ENCODE measurements around the gene CRYBG2. TPM values are rescaled to one million over a fixed set of nuclear protein-coding genes. Genes with fewer than 3 reads are reported as not detected.

Gene CRYBG2
- polyA plus RNA-seq, 1 donor from 2014 or later: 2.5 TPM

GRCh38 chr1:26283279-26283853, 70.6 kb downstream of the CRYBG2 start:
- TF ChIP-seq, protein P1, sequence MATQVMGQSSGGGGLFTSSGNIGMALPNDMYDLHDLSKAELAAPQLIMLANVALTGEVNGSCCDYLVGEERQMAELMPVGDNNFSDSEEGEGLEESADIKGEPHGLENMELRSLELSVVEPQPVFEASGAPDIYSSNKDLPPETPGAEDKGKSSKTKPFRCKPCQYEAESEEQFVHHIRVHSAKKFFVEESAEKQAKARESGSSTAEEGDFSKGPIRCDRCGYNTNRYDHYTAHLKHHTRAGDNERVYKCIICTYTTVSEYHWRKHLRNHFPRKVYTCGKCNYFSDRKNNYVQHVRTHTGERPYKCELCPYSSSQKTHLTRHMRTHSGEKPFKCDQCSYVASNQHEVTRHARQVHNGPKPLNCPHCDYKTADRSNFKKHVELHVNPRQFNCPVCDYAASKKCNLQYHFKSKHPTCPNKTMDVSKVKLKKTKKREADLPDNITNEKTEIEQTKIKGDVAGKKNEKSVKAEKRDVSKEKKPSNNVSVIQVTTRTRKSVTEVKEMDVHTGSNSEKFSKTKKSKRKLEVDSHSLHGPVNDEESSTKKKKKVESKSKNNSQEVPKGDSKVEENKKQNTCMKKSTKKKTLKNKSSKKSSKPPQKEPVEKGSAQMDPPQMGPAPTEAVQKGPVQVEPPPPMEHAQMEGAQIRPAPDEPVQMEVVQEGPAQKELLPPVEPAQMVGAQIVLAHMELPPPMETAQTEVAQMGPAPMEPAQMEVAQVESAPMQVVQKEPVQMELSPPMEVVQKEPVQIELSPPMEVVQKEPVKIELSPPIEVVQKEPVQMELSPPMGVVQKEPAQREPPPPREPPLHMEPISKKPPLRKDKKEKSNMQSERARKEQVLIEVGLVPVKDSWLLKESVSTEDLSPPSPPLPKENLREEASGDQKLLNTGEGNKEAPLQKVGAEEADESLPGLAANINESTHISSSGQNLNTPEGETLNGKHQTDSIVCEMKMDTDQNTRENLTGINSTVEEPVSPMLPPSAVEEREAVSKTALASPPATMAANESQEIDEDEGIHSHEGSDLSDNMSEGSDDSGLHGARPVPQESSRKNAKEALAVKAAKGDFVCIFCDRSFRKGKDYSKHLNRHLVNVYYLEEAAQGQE (IDR thresholded peaks at IDR 0.05; ENCODE audit: borderline replicate concordance): no peak
- TF ChIP-seq MXI1 (conservative IDR thresholded peaks at IDR 0.05; ENCODE audit: poor library complexity, severe bottlenecking): no peak
- TF ChIP-seq POLR2AphosphoS5 (IDR thresholded peaks at IDR 0.05): no peak
- TF ChIP-seq, protein P2, sequence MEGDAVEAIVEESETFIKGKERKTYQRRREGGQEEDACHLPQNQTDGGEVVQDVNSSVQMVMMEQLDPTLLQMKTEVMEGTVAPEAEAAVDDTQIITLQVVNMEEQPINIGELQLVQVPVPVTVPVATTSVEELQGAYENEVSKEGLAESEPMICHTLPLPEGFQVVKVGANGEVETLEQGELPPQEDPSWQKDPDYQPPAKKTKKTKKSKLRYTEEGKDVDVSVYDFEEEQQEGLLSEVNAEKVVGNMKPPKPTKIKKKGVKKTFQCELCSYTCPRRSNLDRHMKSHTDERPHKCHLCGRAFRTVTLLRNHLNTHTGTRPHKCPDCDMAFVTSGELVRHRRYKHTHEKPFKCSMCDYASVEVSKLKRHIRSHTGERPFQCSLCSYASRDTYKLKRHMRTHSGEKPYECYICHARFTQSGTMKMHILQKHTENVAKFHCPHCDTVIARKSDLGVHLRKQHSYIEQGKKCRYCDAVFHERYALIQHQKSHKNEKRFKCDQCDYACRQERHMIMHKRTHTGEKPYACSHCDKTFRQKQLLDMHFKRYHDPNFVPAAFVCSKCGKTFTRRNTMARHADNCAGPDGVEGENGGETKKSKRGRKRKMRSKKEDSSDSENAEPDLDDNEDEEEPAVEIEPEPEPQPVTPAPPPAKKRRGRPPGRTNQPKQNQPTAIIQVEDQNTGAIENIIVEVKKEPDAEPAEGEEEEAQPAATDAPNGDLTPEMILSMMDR (IDR thresholded peaks at IDR 0.05; ENCODE audit: poor library complexity, severe bottlenecking): no peak
- TF ChIP-seq TAF1 (IDR thresholded peaks at IDR 0.05; ENCODE audit: low read depth): no peak
- TF ChIP-seq EZH2 (IDR thresholded peaks at IDR 0.05; ENCODE audit: borderline replicate concordance, insufficient read depth, low read length, poor library complexity, severe bottlenecking): no peak
- TF ChIP-seq SMC3 (conservative IDR thresholded peaks at IDR 0.05; ENCODE audit: poor library complexity): no peak
- no peak for TF ChIP-seq EP300 (conservative IDR thresholded peaks at IDR 0.05; ENCODE audit: poor library complexity, severe bottlenecking)
- no peak for TF ChIP-seq RAD21 (conservative IDR thresholded peaks at IDR 0.05)
- Histone ChIP-seq H3K9me2 (ENCODE audit: insufficient read depth, low read length) (no peaks in the 10 kb centered on the region), H3K27me3 (ENCODE audit: insufficient read depth, low read depth, low read length) (no peaks in the 10 kb centered on the region), H3K27ac (ENCODE audit: low read length) (no peak overlapping the region), H3K9ac (ENCODE audit: low read length) (no peak overlapping the region), H3K36me3 (ENCODE audit: insufficient read depth, low read length) (no peaks in the 10 kb centered on the region), H3F3A (ENCODE audit: insufficient read depth, low read length, poor library complexity, severe bottlenecking) (no peaks in the 10 kb centered on the region), H3K4me3 (ENCODE audit: low read length) (no peak overlapping the region), H3K9me3 (ENCODE audit: low read length) (no peaks in the 10 kb centered on the region), H4K20me1 (ENCODE audit: insufficient read depth) (no peaks in the 10 kb centered on the region), H3K79me2 (replicated peaks; ENCODE audit: insufficient read depth, low read length) (peaks cover 5% of the 10 kb centered on the region), H2AFZ (ENCODE audit: low read depth, low read length) (no peak overlapping the region), H3K4me2 (ENCODE audit: low read length) (no peak overlapping the region)

DNA sequence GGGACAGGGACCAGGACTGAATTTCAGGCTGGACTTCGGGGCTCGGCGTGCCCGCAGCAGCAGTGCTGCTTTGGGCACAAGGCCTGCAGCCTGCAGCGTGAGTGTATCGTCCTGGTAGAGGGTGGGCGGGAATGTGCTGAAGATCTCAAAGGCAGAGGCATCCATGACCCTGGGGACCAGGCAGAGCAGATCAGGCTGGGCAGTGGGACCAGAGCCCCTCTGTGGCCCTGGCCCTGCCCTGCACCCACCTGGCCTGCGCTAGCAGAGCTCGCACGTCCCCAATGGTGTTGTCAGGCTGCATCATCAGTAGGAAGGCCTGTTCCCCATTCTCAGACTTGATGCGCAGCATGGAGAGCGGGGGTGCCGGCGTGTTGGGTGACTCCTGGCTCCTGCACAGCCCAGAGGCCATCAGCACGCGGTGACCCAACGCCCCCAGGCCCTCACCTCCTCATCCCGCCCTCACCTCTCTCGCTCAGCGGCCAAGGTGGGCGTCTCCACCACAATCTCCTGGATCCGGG, 71.5 kb downstream of the CRYBG2 start:
- TF ChIP-seq, protein P2 (IDR thresholded peaks at IDR 0.05; ENCODE audit: poor library complexity, severe bottlenecking): no peak
- no peak for TF ChIP-seq TAF1 (IDR thresholded peaks at IDR 0.05; ENCODE audit: low read depth)
- no peak overlapping the region for H3K9ac ChIP-seq (ENCODE audit: low read length)
- no peaks in the 10 kb centered on the region for H3F3A ChIP-seq (ENCODE audit: insufficient read depth, low read length, poor library complexity, severe bottlenecking)
- no peak overlapping the region for H3K4me3 ChIP-seq (ENCODE audit: low read length)
- H3K9me3 ChIP-seq (ENCODE audit: low read length): no peaks in the 10 kb centered on the region
- no peak overlapping the region for H3K4me2 ChIP-seq (ENCODE audit: low read length)
- H3K27ac ChIP-seq (ENCODE audit: low read length): no peak overlapping the region
- H3K79me2 ChIP-seq (replicated peaks; ENCODE audit: insufficient read depth, low read length): peaks cover 5% of the 10 kb centered on the region
- no peaks in the 10 kb centered on the region for H3K36me3 ChIP-seq (ENCODE audit: insufficient read depth, low read length)
- no peaks in the 10 kb centered on the region for H4K20me1 ChIP-seq (ENCODE audit: insufficient read depth)
- H3K9me2 ChIP-seq (ENCODE audit: insufficient read depth, low read length): no peaks in the 10 kb centered on the region
- H2AFZ ChIP-seq (ENCODE audit: low read depth, low read length): no peak overlapping the region
- no peaks in the 10 kb centered on the region for H3K27me3 ChIP-seq (ENCODE audit: insufficient read depth, low read depth, low read length)

Measured in neural cell (in vitro differentiated cells).